Effector memory CD8-positive, alpha-beta T cell (primary cell): Measurements from ENCODE around the gene COL2A1.

Experiments used
- ATAC-seq: fragments of 150-1000 bp; cut with Tn5 transposase; replicated peaks from 2 replicates; pipeline ENCODE4 v1.10.0; 2021; ENCODE audit warnings: mild to moderate bottlenecking, moderate library complexity
- DNase-seq, 3 experiments: peaks; one replicate each; pipeline ENCODE4 v3.0.0; 2021
- H3K27ac Mint-ChIP-seq, 2 donors: one replicate each; pipeline ENCODE4 v1.8.0; 2022; ENCODE audit warnings: mild to moderate bottlenecking in 2 of 2, mixed read lengths in 2 of 2, moderate library complexity in 2 of 2
- H3K27me3 Mint-ChIP-seq, 2 donors: one replicate each; pipeline ENCODE4 v1.8.0; 2022; ENCODE audit warnings: mixed read lengths in 2 of 2
- H3K36me3 Mint-ChIP-seq: one replicate; pipeline ENCODE4 v1.8.0; 2022; ENCODE audit warnings: mild to moderate bottlenecking, moderate library complexity, mixed read lengths; ENCODE audit not compliant: insufficient read depth
- H3K4me1 Mint-ChIP-seq, 2 donors: one replicate each; pipeline ENCODE4 v1.8.0; 2022; ENCODE audit warnings: low read depth in 2 of 2, mixed read lengths in 2 of 2
- H3K4me3 Mint-ChIP-seq, 2 donors: one replicate each; pipeline ENCODE4 v1.8.0; 2022; ENCODE audit warnings: mild to moderate bottlenecking in 2 of 2, mixed read lengths in 2 of 2, moderate library complexity in 2 of 2
- H3K9me3 Mint-ChIP-seq, 2 donors: one replicate each; pipeline ENCODE4 v1.8.0; 2022; ENCODE audit warnings: mixed read lengths in 2 of 2

Gene COL2A1

DNA sequence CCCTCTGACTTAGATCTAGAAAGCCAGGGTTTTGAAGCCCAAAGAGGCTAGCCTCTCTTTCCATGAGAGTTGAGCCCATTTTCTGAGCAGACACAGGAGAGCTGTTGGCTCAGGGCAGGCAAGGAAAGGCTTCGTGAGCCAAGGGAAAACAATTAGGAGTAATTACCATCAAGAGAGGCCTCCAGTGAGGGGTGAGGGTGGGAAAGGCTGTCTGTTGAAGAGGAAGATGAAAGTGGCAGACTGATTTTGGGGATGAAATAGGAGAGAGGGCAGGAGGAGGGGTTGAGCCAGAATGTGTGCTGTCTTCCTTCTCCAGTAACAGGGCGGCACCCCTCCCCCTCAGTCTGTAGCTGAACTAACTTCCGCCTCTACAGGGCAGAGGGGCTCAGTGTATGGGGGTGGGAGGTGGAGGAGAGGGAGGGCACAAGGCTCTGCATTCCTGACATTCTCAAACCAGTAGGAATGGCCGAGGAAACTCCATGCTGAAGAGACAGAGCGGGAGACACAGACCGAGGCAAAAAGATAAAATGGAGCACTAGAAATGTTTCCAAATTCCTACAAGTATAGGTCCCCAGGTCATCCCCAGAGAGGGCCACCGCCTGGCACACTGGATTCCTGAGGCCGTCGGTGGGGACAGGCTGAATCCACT is 33.1 kb upstream of the COL2A1 start:
- DNase-seq (no peak), ATAC-seq (no peak)
- Mint-ChIP-seq H3K27me3 (no peaks in the 10 kb centered on the region), H3K4me1 (peaks cover 4 to 5% of the 10 kb centered on the region in 2 donors), H3K4me3 (no peak overlapping the region), H3K36me3 (no peaks in the 10 kb centered on the region), H3K27ac (peak overlapping the region; percentile 14 to 55), H3K9me3 (no peaks in the 10 kb centered on the region)

GRCh38 chr12:48036818-48037217 is 32.5 kb upstream of the COL2A1 start:
- Mint-ChIP-seq H3K27ac (peak overlapping the region in 1 of 2 donors; percentile 55), H3K4me1 (peaks cover 4 to 5% of the 10 kb centered on the region in 2 donors), H3K36me3 (no peaks in the 10 kb centered on the region), H3K27me3 (no peaks in the 10 kb centered on the region), H3K9me3 (no peaks in the 10 kb centered on the region), H3K4me3 (no peak overlapping the region)
- ATAC-seq, result no peak
- DNase-seq, result no peak

DNA sequence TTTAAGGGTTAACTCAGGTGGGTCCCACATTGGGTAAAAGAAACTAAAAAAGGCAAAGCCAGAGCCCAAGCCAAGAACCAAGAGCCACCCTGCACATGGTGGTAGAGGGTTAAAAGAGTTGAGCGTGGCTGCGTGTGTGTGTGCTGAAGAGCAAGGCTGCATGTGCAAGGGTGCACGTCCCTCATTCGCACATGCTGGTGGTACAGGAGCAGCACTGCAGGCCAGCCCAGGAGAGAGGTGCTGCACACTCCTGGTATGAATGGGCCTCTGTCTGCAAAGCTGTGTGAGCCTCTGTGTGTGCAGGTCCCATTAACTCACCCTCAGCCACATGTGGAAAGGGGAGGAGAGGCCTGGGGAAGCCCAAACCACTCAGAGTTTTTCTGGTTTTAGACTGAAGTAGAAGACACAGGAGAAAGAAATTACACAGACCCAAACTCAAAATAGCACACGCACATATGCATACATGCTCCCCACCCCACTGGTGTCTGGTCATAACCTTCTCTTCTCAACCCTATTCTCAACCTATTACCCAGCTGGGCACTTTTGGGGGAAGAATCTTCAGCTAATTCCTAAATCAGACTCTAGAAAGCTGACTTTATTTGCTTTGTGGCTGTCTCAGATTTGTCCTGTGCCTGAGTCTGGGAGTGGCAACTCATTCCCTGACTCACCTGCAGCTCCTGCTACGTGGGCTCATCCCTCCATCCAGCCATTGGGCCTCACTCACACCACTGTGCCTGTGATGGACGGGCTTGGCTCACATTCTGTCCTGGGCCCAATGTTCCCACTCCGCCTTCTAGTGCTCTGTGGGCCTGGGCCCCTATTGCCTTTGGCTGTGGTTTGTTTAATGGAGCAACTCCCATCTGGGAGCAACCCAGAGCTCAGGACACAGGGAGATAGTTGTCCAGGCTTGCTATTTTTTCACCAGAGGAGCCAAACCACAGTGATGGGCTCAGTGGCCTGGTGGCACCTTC is 30.8 kb upstream of the COL2A1 start:
- DNase-seq (no peak), ATAC-seq (no peak)
- H3K27me3 Mint-ChIP-seq, result peaks cover 0 to under 1% of the 10 kb centered on the region in 2 donors
- H3K9me3 Mint-ChIP-seq, result no peaks in the 10 kb centered on the region
- no peak overlapping the region for H3K27ac Mint-ChIP-seq
- H3K4me3 Mint-ChIP-seq, result no peak overlapping the region
- no peaks in the 10 kb centered on the region for H3K36me3 Mint-ChIP-seq
- H3K4me1 Mint-ChIP-seq, result peaks cover 4 to 5% of the 10 kb centered on the region in 2 donors

- peaks cover 4 to 5% of the 10 kb centered on the region in 2 donors for H3K4me1 Mint-ChIP-seq
- no peak for DNase-seq
- H3K9me3 Mint-ChIP-seq, result no peaks in the 10 kb centered on the region
- H3K4me3 Mint-ChIP-seq, result no peak overlapping the region
- ATAC-seq, result no peak
- H3K27me3 Mint-ChIP-seq, result peaks cover 0 to 11% of the 10 kb centered on the region in 2 donors
- no peak overlapping the region for H3K27ac Mint-ChIP-seq
- H3K36me3 Mint-ChIP-seq, result no peaks in the 10 kb centered on the region
Observed at GRCh38 chr12:48033451-48033850, 29.2 kb upstream of the COL2A1 start.

- Mint-ChIP-seq H3K4me1 (peaks cover 0 to 4% of the 10 kb centered on the region in 2 donors), H3K27me3 (peaks cover 5 to 16% of the 10 kb centered on the region in 2 donors), H3K4me3 (no peak overlapping the region), H3K36me3 (no peaks in the 10 kb centered on the region), H3K27ac (no peak overlapping the region), H3K9me3 (no peaks in the 10 kb centered on the region)
- ATAC-seq (no peak), DNase-seq (no peak)
Observed at GRCh38 chr12:48032597-48032996, 28.3 kb upstream of the COL2A1 start.

DNA sequence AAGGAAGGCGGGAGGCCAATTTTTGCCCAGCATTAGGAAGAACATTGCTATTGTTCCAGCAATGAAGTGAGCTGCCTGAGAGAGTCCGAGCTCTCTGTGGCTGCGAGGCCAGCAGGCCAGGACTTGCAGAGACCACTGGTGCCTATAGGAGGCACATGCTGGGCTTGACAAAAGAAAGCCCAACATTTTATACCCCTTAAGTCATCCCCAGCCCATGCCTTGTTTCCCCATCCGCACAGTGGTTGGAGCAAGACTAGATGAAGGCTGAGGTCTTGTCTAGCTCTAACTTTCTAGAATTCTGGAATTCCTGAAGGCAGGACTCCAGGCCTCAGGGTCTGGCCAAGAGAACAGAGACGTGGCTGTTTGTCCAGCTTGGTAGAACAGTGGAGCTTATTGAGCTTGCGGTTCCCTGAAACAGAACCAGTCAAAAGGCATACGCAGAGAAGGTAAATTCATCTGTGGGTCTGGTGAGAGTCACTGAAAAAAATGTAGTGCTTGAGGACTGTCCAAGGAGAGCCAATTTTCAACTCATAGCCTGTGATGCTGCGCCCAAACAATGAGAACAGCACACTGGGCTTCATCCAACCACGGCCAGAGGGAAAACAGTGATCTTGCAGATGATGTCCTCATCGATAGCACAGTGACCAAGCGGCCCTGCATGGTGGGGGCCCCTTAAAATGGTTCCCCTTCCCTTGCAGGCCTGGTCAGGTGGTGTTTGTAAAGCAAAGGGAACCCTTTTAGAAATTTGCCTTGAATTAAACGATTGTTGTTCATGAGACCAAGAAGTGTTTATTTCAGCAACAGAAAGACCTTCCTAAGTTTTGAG is 27.1 kb upstream of the COL2A1 start:
- ATAC-seq, result no peak
- no peaks in the 10 kb centered on the region for H3K36me3 Mint-ChIP-seq

GRCh38 chr12:48030173-48030650 is 25.9 kb upstream of the COL2A1 start:
- peaks cover 19 to 31% of the 10 kb centered on the region in 2 donors for H3K27me3 Mint-ChIP-seq
- H3K9me3 Mint-ChIP-seq, result no peaks in the 10 kb centered on the region
- ATAC-seq (no peak), DNase-seq (no peak)
- no peak overlapping the region for H3K4me3 Mint-ChIP-seq
- H3K4me1 Mint-ChIP-seq, result no peaks in the 10 kb centered on the region
- H3K36me3 Mint-ChIP-seq, result no peaks in the 10 kb centered on the region
- H3K27ac Mint-ChIP-seq, result no peak overlapping the region

More for the DNA sequence above, 27.1 kb upstream of the COL2A1 start:
- H3K9me3 Mint-ChIP-seq, result no peaks in the 10 kb centered on the region
- H3K27me3 Mint-ChIP-seq, result peaks cover 17 to 27% of the 10 kb centered on the region in 2 donors
- H3K4me1 Mint-ChIP-seq, result no peaks in the 10 kb centered on the region
- no peak overlapping the region for H3K27ac Mint-ChIP-seq
- no peak overlapping the region for H3K4me3 Mint-ChIP-seq
- no peak for DNase-seq

- H3K36me3 Mint-ChIP-seq, result no peaks in the 10 kb centered on the region
- no peaks in the 10 kb centered on the region for H3K4me1 Mint-ChIP-seq
- no peak overlapping the region for H3K4me3 Mint-ChIP-seq
- ATAC-seq (no peak), DNase-seq (no peak)
- peaks cover 25 to 31% of the 10 kb centered on the region in 2 donors for H3K27me3 Mint-ChIP-seq
- H3K9me3 Mint-ChIP-seq, result no peaks in the 10 kb centered on the region
- H3K27ac Mint-ChIP-seq, result no peak overlapping the region
Observed at GRCh38 chr12:48029491-48030172, 25.4 kb upstream of the COL2A1 start.

- no peak for DNase-seq
- H3K4me3 Mint-ChIP-seq, result no peak overlapping the region
- no peaks in the 10 kb centered on the region for H3K9me3 Mint-ChIP-seq
- H3K27me3 Mint-ChIP-seq, result peaks cover 27 to 31% of the 10 kb centered on the region in 2 donors
- H3K36me3 Mint-ChIP-seq, result peaks cover 3% of the 10 kb centered on the region
- no peaks in the 10 kb centered on the region for H3K4me1 Mint-ChIP-seq
- H3K27ac Mint-ChIP-seq, result no peak overlapping the region
- no peak for ATAC-seq
Observed at GRCh38 chr12:48028541-48029431, 24.5 kb upstream of the COL2A1 start.

- Mint-ChIP-seq H3K4me1 (no peaks in the 10 kb centered on the region), H3K27me3 (peaks cover 36 to 41% of the 10 kb centered on the region in 2 donors), H3K4me3 (no peak overlapping the region), H3K36me3 (peaks cover 3% of the 10 kb centered on the region), H3K9me3 (no peaks in the 10 kb centered on the region), H3K27ac (peak overlapping the region in 1 of 2 donors; percentile 62)
- ATAC-seq (no peak), DNase-seq (no peak)
Observed at GRCh38 chr12:48027183-48028002, 23.1 kb upstream of the COL2A1 start.

- no peak for ATAC-seq
- H3K27ac Mint-ChIP-seq, result peak overlapping the region in 1 of 2 donors; percentile 52
- peaks cover 47 to 53% of the 10 kb centered on the region in 2 donors for H3K27me3 Mint-ChIP-seq
- H3K4me3 Mint-ChIP-seq, result no peak overlapping the region
- H3K4me1 Mint-ChIP-seq, result no peaks in the 10 kb centered on the region
- H3K9me3 Mint-ChIP-seq, result no peaks in the 10 kb centered on the region
- no peak for DNase-seq
- peaks cover 3% of the 10 kb centered on the region for H3K36me3 Mint-ChIP-seq
Observed at GRCh38 chr12:48026060-48026827, 22.0 kb upstream of the COL2A1 start.
